ENCODE results near the gene ZNF518B. TPM values are rescaled to one million over a fixed set of nuclear protein-coding genes. Genes with fewer than 3 reads are reported as not detected.

The ZNF518B gene
- polyA plus RNA-seq, 2 of the 4 experiments (the other 2 are of a cell fraction), result 5.1 to 10.8 TPM

DNA sequence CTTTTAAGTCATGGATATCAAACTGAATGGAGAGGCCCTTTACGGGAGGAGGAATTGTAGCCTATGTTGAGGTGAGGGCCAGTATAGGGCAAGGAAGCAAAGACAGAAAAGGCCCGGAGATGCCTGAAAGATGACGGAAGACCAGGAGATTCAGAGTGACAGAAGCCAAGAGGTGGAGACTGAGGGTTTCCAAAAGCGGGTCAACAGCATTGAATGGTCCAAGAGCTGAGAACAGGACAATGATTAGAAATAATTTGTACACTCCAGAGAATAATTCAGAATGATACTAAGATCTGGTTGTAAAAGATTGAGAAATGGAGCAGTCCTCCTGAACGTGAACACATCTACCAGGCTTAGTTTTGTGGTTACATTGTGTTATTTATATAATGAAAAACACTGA, 45.5 kb upstream of the ZNF518B start:
- ATAC-seq (no peak), FAIRE-seq (no peak), DNase-seq (ENCODE audit: low read depth in 1 of 2, low spot score in 1 of 2) (no peak)
- ChIA-PET POLR2A (no interaction called here), CTCF (no interaction called here)
- TF ChIP-seq RFX5 (IDR thresholded peaks at IDR 0.05) (no peak), CEBPB (IDR thresholded peaks at IDR 0.05) (no peak), FOXS1 (CRISPR knock-in tag; IDR thresholded peaks at IDR 0.05) (no peak), MYC (IDR thresholded peaks at IDR 0.05; ENCODE audit: borderline replicate concordance, low read length) (no peak), NFE2L2 (conservative IDR thresholded peaks at IDR 0.05; ENCODE audit: low read length) (no peak)
- TF ChIP-seq, protein P1, sequence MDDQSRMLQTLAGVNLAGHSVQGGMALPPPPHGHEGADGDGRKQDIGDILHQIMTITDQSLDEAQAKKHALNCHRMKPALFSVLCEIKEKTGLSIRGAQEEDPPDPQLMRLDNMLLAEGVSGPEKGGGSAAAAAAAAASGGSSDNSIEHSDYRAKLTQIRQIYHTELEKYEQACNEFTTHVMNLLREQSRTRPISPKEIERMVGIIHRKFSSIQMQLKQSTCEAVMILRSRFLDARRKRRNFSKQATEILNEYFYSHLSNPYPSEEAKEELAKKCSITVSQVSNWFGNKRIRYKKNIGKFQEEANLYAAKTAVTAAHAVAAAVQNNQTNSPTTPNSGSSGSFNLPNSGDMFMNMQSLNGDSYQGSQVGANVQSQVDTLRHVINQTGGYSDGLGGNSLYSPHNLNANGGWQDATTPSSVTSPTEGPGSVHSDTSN (IDR thresholded peaks at IDR 0.05), result no peak
- Histone ChIP-seq H3K9me3 (no peaks in the 10 kb centered on the region), H3K4me1 (no peaks in the 10 kb centered on the region), H3K4me3 (no peak overlapping the region), H3K4me2 (no peak overlapping the region), H3K27ac (no peak overlapping the region)
- WGBS (ENCODE audit: missing lambda C conversion rate), result 47% methylated on average over 5 of the region's 5 CpGs

DNA sequence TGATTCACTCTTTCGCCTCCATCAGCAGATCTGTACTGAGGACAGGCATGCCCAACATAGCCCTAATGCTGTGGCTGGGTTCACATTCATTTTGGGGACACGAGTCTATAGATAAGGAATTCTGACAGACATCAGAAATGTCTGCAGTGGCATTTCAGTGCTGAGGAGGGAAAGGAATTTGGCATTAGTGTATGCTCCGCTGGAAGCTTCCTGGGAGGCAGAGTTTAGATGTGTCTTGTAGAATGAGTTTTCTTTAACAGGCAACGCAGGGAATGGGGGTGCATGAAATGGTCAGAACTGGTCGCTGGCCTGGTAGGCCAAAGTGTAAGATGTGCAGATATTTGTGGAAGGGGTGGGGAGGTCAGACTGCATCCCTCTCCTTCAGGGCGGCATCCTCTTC, 43.5 kb upstream of the ZNF518B start:
- Histone ChIP-seq H3K9me3 (no peaks in the 10 kb centered on the region), H3K4me1 (no peaks in the 10 kb centered on the region), H3K4me3 (no peak overlapping the region), H3K4me2 (no peak overlapping the region), H3K27ac (no peak overlapping the region)
- TF ChIP-seq, protein P2, sequence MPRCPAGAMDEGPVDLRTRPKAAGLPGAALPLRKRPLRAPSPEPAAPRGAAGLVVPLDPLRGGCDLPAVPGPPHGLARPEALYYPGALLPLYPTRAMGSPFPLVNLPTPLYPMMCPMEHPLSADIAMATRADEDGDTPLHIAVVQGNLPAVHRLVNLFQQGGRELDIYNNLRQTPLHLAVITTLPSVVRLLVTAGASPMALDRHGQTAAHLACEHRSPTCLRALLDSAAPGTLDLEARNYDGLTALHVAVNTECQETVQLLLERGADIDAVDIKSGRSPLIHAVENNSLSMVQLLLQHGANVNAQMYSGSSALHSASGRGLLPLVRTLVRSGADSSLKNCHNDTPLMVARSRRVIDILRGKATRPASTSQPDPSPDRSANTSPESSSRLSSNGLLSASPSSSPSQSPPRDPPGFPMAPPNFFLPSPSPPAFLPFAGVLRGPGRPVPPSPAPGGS (IDR thresholded peaks at IDR 0.05), result no peak
- no peak for TF ChIP-seq RFX5 (IDR thresholded peaks at IDR 0.05)
- TF ChIP-seq, protein P3, sequence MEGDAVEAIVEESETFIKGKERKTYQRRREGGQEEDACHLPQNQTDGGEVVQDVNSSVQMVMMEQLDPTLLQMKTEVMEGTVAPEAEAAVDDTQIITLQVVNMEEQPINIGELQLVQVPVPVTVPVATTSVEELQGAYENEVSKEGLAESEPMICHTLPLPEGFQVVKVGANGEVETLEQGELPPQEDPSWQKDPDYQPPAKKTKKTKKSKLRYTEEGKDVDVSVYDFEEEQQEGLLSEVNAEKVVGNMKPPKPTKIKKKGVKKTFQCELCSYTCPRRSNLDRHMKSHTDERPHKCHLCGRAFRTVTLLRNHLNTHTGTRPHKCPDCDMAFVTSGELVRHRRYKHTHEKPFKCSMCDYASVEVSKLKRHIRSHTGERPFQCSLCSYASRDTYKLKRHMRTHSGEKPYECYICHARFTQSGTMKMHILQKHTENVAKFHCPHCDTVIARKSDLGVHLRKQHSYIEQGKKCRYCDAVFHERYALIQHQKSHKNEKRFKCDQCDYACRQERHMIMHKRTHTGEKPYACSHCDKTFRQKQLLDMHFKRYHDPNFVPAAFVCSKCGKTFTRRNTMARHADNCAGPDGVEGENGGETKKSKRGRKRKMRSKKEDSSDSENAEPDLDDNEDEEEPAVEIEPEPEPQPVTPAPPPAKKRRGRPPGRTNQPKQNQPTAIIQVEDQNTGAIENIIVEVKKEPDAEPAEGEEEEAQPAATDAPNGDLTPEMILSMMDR (IDR thresholded peaks at IDR 0.05), result no peak
- no peak for TF ChIP-seq NPAS2 (CRISPR knock-in tag; IDR thresholded peaks at IDR 0.05; ENCODE audit: borderline replicate concordance)
- TF ChIP-seq, protein P4, sequence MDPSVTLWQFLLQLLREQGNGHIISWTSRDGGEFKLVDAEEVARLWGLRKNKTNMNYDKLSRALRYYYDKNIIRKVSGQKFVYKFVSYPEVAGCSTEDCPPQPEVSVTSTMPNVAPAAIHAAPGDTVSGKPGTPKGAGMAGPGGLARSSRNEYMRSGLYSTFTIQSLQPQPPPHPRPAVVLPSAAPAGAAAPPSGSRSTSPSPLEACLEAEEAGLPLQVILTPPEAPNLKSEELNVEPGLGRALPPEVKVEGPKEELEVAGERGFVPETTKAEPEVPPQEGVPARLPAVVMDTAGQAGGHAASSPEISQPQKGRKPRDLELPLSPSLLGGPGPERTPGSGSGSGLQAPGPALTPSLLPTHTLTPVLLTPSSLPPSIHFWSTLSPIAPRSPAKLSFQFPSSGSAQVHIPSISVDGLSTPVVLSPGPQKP (IDR thresholded peaks at IDR 0.05; ENCODE audit: low read depth, low read length), result no peak
- TF ChIP-seq CEBPB (IDR thresholded peaks at IDR 0.05), result no peak
- no peak for TF ChIP-seq ZNF302 (CRISPR knock-in tag; IDR thresholded peaks at IDR 0.05)
- TF ChIP-seq ZSCAN20 (CRISPR knock-in tag; IDR thresholded peaks at IDR 0.05), result no peak
- TF ChIP-seq, protein P5, sequence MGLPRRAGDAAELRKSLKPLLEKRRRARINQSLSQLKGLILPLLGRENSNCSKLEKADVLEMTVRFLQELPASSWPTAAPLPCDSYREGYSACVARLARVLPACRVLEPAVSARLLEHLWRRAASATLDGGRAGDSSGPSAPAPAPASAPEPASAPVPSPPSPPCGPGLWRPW (IDR thresholded peaks at IDR 0.05), result no peak
- no peak for TF ChIP-seq CHD4 (IDR thresholded peaks at IDR 0.05; ENCODE audit: borderline replicate concordance)
- no peak for TF ChIP-seq HOXA7 (CRISPR knock-in tag; IDR thresholded peaks at IDR 0.05)
- no peak for TF ChIP-seq HEYL (CRISPR knock-in tag; IDR thresholded peaks at IDR 0.05)
- no peak for TF ChIP-seq EP300 (IDR thresholded peaks at IDR 0.05)
- TF ChIP-seq, protein P6, sequence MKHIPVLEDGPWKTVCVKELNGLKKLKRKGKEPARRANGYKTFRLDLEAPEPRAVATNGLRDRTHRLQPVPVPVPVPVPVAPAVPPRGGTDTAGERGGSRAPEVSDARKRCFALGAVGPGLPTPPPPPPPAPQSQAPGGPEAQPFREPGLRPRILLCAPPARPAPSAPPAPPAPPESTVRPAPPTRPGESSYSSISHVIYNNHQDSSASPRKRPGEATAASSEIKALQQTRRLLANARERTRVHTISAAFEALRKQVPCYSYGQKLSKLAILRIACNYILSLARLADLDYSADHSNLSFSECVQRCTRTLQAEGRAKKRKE (CRISPR knock-in tag; IDR thresholded peaks at IDR 0.05; ENCODE audit: low read depth), result no peak
- DNase-seq (ENCODE audit: low read depth in 1 of 2, low spot score in 1 of 2), result no peak
- POLR2A ChIA-PET, result no interaction called here
- ATAC-seq, result no peak
- FAIRE-seq, result no peak
- CTCF ChIA-PET, result no interaction called here
- WGBS (ENCODE audit: missing lambda C conversion rate), result 39% methylated on average over 6 of the region's 6 CpGs
